Hepatocyte (in vitro differentiated cells): Measurements from ENCODE around the gene ZNF273.

Experiments used
- CTCF ChIP-seq: fragments of 200-600 bp; sonication (generic); IDR thresholded peaks from 2 replicates; pipeline ENCODE4 v1.5.1; 2016; ENCODE audit warnings: antibody characterized with exemption, mild to moderate bottlenecking; ENCODE audit not compliant: poor library complexity
- EZH2phosphoT487 ChIP-seq: fragments of 200-600 bp; sonication (generic); IDR thresholded peaks from one replicate; pipeline ENCODE4 v1.6.1; 2018; ENCODE audit warnings: antibody characterized with exemption, mild to moderate bottlenecking, low read depth, moderate library complexity; ENCODE audit not compliant: unreplicated experiment, severe bottlenecking

GRCh38 chr7:64868499-64868898 is 34.6 kb upstream of the ZNF273 start:
- no peak for TF ChIP-seq CTCF
- no peak for TF ChIP-seq EZH2phosphoT487
